ENCODE results near the gene TSPAN6.

Gene TSPAN6, protein sequence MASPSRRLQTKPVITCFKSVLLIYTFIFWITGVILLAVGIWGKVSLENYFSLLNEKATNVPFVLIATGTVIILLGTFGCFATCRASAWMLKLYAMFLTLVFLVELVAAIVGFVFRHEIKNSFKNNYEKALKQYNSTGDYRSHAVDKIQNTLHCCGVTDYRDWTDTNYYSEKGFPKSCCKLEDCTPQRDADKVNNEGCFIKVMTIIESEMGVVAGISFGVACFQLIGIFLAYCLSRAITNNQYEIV

DNA sequence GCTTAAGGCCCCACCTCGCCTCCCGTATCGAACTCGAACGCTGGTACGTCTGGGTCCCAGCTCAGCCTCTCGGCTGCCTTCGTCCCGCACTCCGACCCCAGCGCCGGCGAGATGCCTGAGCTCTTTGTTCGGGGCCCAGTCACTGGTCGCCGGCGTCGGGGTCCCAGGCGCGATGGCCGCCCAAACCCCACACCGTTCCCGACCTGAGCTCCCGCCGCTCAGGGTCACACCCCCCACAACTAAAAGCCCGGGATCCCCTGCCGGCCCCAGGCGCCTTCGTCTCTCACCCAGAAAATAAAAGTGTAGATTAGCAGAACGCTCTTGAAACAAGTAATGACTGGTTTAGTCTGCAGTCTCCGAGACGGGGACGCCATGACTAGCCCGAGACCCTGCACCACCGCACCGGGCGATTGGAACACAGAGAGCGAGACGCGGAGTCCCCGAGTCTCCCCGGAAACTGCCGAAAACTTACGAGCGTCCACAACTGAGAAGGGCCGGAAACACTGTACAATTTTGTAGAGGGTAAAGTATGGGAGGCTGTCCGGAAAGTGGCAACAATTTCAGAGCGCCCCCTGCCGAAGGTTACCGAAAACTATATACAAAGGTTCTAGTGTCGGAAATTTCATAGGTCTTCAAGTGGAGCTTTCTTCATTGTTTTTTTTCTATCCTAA is at the start of gene TSPAN6:
Gene TSPAN6, minus strand, starts transcription at position 486 of the 671 bp plus-strand sequence. Its CDS starts 112 bp downstream, at position 374.
- peak; percentile 85 for DNase-seq

DNA sequence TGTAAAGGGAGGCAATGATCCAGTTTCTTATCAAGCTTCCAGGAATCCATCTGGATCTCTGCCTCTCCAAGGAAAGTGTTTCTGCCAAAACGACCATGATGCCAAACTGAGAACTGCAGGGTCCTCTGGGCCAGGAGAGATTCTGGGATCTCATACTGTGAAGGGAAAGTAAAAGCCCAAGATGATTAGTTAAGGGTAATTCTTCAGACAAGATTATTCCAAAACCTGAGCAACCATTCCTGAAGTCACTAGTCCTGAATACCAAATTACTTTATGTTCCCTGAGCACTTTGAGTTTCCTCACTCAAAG is 49.3 kb upstream of the TSPAN6 start:
- DNase-seq, result no peak

GRCh38 chrX:100685284-100685996 is 48.8 kb upstream of the TSPAN6 start:
- DNase-seq, result peak; percentile 74

- DNase-seq, result no peak
Observed at GRCh38 chrX:100682939-100683338, 46.3 kb upstream of the TSPAN6 start.

DNA sequence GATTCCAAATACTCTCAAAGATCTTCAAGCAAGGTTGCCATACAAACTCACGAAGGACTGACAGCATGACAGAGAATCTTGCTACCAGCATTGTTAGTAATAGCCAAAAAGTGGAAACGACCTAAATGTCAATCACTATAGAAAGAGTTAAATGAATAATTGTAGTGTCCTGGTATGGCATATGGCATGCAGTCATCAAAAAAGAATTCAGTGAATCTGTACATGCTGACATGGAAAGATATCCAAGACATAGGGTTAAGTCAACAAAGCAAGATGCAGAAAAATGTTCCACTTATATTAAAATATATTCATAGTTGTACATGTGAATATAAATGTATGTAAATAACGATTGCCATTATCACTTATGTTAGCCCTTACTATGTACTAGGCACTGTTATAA is 45.0 kb upstream of the TSPAN6 start:
- DNase-seq, result no peak

GRCh38 chrX:100680756-100681155 is 44.1 kb upstream of the TSPAN6 start:
- DNase-seq, result no peak

- DNase-seq, result no peak
Observed at GRCh38 chrX:100677611-100678181, 41.1 kb upstream of the TSPAN6 start.

DNA sequence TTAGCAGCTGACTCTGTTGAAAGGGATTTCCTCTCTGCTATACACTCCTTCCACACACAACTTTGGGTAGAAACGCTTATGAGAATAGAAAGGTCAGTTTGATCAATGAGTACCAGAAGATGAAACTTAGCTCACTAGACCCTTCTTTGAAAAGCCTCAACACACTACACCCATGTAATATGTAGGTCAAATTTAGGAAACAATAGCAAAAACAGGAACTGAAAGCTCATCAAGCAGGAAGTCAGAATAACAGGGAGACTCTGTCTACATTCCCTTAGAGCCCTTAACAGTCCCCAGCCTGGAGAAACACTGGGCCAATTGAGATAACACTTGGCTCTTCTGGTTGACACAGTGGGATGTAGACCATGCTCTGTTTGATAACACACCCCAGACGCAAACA is 38.1 kb upstream of the TSPAN6 start:
- DNase-seq, result no peak

DNA sequence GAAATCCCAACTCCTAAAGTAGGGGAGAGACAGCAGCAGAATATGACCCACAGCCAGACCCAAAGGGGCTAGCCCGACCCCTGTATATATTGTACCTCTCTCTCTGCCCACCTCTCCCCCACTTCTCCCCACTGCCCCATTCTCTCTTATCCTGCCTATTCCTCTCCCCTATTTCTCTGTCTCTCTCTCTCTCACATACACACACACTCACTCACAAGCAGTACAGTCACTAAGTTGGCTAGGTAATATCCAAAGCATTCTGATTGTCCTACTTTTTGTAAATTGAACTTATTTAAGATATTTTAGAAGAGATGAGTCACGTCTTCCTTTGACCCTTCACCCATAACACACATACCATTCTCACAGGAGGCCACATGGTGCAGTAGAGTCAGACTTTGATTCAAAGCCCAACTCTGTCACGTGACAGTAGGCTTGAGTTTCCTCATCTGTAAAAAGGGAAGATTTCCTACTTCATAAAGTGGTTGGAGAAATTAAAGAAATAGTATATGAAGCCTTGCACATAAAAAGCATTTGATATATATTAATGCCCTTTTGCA is 36.9 kb upstream of the TSPAN6 start:
- DNase-seq, result no peak

- no peak for DNase-seq
Observed at GRCh38 chrX:100672966-100673365, 36.4 kb upstream of the TSPAN6 start.

DNA sequence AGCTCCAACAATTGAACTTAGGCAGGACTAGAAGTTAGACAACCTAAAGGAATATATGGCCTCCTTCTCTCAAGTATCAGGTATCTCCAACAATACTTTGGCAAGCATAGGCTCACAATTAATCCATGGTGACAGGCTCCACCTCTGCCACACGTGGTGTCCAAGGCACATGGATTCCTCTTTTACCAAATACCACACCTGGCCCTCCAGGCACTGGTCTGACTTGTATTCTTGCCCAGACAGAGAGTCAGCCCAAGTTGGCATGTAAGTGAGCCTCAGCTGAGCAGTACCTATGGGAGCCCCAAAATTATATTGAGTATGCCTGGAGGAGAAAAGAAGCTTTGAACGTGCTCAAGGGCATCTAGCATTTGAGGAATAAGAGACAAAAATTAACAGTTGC is 27.0 kb upstream of the TSPAN6 start:
- DNase-seq, result no peak

DNA sequence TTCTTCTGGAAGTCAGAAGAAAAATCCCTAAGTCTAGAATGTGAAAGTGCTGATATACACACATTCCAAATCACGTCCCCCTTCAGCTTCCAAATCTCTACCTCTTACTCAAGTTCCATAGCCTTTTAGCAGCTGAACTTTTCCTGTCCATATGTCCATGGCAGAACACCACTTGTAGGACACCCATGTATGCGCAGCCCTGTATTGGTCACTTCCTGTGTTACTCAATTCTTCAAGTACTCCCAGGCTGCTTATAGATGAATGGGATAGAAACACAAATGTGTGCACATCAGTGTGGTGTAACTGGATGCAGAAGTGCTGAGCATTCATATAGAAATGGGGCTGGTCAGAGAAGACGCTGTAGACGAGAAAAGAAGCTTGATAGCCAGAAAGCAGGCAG is 26.2 kb upstream of the TSPAN6 start:
- no peak for DNase-seq

GRCh38 chrX:100662170-100662569 is 25.6 kb upstream of the TSPAN6 start:
- DNase-seq, result no peak

- no peak for DNase-seq
Observed at GRCh38 chrX:100659431-100660137, 23.0 kb upstream of the TSPAN6 start.

DNA sequence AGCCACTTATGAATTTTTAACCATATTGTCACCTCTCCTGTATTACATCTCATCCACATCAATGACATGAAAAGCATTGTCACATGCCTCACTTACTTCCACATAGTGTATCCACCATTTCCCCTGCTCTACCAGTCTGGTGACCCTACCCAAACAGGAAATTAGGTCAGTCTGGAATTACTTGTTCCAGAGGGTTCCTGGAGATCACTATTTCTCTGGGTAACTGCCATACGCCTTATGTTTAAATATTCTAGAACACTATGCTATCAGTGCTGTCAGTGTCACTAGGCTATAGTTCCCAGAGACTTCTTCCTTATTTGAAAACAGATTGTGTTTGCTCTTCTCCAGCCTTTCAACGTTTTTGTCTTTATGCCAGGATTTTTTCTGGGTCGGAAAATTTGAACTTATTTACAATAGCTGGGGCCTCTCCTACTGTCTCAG is 22.4 kb upstream of the TSPAN6 start:
- DNase-seq, result no peak

GRCh38 chrX:100654261-100654660 is 17.7 kb upstream of the TSPAN6 start:
- no peak for DNase-seq

DNA sequence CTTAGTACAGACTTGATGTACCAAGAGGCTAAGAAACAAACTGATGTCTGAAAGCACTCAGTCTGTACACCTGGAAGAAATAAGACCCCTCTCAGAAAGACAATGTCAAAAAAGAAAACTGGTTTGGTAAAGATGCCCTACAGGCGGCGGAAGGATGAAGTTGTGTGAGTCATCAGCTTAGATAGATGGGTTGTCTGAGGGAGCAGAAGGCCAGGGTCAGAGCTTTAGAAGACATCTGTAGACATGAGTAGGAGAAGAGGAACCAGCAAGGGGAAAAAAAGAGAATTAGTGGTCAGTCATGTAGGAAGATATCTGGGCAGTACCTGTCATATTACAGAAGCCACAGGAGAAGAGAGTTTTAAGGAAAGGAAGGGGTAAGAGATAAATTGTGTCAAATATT is 15.7 kb upstream of the TSPAN6 start:
- DNase-seq, result no peak

- no peak for DNase-seq
Observed at GRCh38 chrX:100650841-100651240, 14.2 kb upstream of the TSPAN6 start.

DNA sequence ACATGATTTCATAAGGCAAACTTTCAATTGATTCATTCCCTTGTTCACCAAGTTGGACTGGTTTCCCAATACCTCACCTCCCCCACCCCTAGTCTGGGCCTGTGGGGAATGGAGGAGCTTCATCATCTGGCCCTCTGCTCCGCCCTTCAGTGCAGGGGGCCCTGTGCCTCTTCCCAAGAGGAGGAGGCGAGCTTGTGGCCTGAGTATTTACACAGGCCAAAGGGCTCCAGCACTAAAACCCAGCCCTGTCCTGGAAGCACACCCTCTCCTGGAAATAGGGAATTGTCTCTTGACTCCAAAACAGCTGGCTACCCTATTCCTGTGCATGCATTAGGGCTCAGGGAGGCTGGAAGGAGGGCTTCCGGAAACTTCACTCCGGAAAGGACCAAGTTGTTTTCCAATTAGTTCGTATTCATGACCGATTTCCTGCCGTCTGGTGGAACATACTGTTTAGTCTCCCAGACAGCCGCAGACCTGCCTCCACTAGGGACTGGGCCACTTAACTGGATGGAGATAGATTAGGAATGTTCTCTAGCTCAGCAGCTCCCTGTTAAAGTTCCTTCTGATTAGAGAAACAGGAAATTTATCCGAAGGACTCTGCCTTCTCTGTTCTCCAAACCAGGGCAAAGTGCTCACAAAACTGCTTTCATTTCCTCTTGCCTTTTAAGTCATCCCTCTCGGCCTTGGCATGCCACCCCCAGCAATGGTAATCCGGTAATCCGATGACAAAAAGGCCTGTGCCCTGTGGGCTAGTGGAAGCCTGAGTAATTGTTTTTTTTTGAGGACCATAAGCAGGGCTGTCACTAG is 13.1 kb upstream of the TSPAN6 start:
- DNase-seq, result no peak

- no peak for DNase-seq
Observed at GRCh38 chrX:100648458-100649417, 12.1 kb upstream of the TSPAN6 start.

DNA sequence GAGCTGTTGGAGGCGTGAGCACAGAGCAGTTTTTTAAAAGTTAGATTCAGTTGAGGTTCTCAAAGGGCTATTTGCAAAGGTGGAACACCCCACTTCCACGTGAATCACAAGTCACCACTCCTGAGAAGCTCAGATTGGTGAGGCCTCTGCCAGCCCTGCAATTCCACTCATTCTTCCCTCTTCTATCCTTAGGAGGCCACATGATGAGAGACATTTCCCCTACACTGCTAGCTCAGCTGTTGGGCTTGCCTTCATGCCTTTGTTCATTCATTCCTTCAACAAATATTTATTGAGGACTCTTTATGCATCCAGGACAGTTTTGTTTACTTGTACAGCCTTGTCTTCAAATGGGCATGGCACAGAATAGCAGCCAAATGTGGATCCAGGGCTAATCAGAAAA is 11.1 kb upstream of the TSPAN6 start:
- DNase-seq, result no peak

Data from activated CD4-positive, alpha-beta T cell treated with anti-CD3 and anti-CD28 coated beads for 48 hours (primary cell).